ENCODE data around the gene PAN3.

- TF ChIP-seq CTCF (IDR thresholded peaks at IDR 0.05; ENCODE audit: low read length) (no peak), EZH2 (IDR thresholded peaks at IDR 0.05; ENCODE audit: borderline replicate concordance, low read length) (no peak)
Observed at GRCh38 chr13:28177327-28177726, 39.0 kb downstream of the PAN3 start.

Measured in OCI-LY1 (cell line).